ENCODE measurements around the gene UTP15. TPM values are rescaled to one million over a fixed set of nuclear protein-coding genes. Genes with fewer than 3 reads are reported as not detected.

The UTP15 gene
- total and polyA plus RNA-seq, 2 of the 4 experiments (the other 2 are of a cell fraction) = 11.4 to 28.0 TPM

DNA sequence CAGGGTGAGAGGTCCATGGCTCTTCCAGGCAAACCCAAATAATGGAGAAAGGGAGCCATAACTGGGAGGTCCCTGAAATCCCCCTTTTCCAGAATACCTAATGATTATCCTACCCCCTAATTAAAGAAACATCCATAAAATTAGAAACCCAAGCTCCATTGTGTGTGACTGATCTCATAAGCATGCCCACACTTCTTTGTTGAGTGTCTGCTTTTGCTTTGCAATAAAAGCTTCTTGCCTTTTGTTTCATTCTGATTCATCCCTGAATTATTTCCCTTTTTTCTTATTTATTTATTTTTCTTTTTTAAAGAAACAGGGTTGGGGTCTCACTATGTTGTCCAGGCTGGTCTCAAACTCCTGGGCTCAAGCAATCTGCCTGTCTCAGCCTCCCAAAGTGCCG, 34.2 kb upstream of the UTP15 start:
- no peak overlapping the region for H4K5ac ChIP-seq (ENCODE audit: low read depth, low read length)
- dilution Hi-C loops (cut with HindIII; ENCODE audit: low sequenced_read_pairs, unreplicated experiment) (no loop called here), in situ Hi-C loops (cut with MboI; ENCODE audit: low sequenced_read_pairs) (no loop called here), intact Hi-C loops (cut with micrococcal nuclease) (no loop called here)
- H3K4me1 ChIP-seq (ENCODE audit: control insufficient read depth, insufficient read depth, low read length) = no peaks in the 10 kb centered on the region
- TF ChIP-seq MAZ (IDR thresholded peaks at IDR 0.05; ENCODE audit: borderline replicate concordance, low read depth, low read length) = no peak
- no peak for TF ChIP-seq CHD1 (IDR thresholded peaks at IDR 0.05; ENCODE audit: low read depth, low read length)
- TF ChIP-seq, protein P1, sequence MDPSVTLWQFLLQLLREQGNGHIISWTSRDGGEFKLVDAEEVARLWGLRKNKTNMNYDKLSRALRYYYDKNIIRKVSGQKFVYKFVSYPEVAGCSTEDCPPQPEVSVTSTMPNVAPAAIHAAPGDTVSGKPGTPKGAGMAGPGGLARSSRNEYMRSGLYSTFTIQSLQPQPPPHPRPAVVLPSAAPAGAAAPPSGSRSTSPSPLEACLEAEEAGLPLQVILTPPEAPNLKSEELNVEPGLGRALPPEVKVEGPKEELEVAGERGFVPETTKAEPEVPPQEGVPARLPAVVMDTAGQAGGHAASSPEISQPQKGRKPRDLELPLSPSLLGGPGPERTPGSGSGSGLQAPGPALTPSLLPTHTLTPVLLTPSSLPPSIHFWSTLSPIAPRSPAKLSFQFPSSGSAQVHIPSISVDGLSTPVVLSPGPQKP (IDR thresholded peaks at IDR 0.05; ENCODE audit: borderline replicate concordance, low read depth, low read length) = no peak
- H3K4ac ChIP-seq (ENCODE audit: low read depth, low read length) = no peak overlapping the region
- H3K14ac ChIP-seq (replicated peaks; ENCODE audit: low read depth, low read length) = no peak overlapping the region
- no peak overlapping the region for H2AFZ ChIP-seq (replicated peaks; ENCODE audit: low read length, poor library complexity)
- H3K9me1 ChIP-seq (ENCODE audit: insufficient read depth, low read length) = no peaks in the 10 kb centered on the region
- H3K4me2 ChIP-seq (ENCODE audit: low read depth, low read length) = no peak overlapping the region
- no peaks in the 10 kb centered on the region for H3K9me3 ChIP-seq (ENCODE audit: control insufficient read depth, insufficient read depth, low read length)
- H2AK9ac ChIP-seq (replicated peaks; ENCODE audit: low read depth, low read length, poor library complexity) = no peak overlapping the region
- ATAC-seq (ENCODE audit: low read depth) (no peak), DNase-seq (no peak)
- H3K18ac ChIP-seq (ENCODE audit: low read depth, low read length) = no peak overlapping the region
- ChIA-PET POLR2A (ENCODE audit: unreplicated experiment) (no interaction called here), CTCF (no interaction called here)
- H2BK5ac ChIP-seq (ENCODE audit: low read depth, low read length, poor library complexity, severe bottlenecking) = no peak overlapping the region
- no peak overlapping the region for H2BK15ac ChIP-seq (ENCODE audit: low read depth, low read length)
- H3K27ac ChIP-seq (ENCODE audit: insufficient read depth, low read length) = no peak overlapping the region
- no peak overlapping the region for H3K23ac ChIP-seq (ENCODE audit: low read depth, low read length)
- H3K4me3 ChIP-seq (ENCODE audit: insufficient read depth, low read depth, low read length) = no peak overlapping the region
- no peaks in the 10 kb centered on the region for H4K20me1 ChIP-seq (ENCODE audit: insufficient read depth, low read length)
- no TSS peak for BruUV-seq (replicated peaks)
- 88% methylated on average over 1 of the region's 1 CpG; no CpG with 5 or more reads in 1 of the 2 experiments for WGBS, 2 experiments (ENCODE audit: extremely low coverage in 2 of 2, insufficient read length in 1 of 2)
- H3K36me3 ChIP-seq (ENCODE audit: control insufficient read depth, insufficient read depth, low read length) = no peaks in the 10 kb centered on the region
- no peak overlapping the region for H3K9ac ChIP-seq (ENCODE audit: low read depth, low read length)
- H2BK20ac ChIP-seq (ENCODE audit: low read depth, low read length) = no peak overlapping the region
- no peak overlapping the region for H4K91ac ChIP-seq (ENCODE audit: insufficient read depth, low read depth, low read length)
- H2AK5ac ChIP-seq (ENCODE audit: low read depth, low read length) = no peak overlapping the region
- no peak overlapping the region for H4K8ac ChIP-seq (ENCODE audit: low read depth in 2 of 2, low read length in 2 of 2)
- H3K27me3 ChIP-seq (ENCODE audit: control insufficient read depth, insufficient read depth, low read length) = no peaks in the 10 kb centered on the region
- H2BK120ac ChIP-seq (ENCODE audit: low read depth, low read length) = no peak overlapping the region
- no peaks in the 10 kb centered on the region for H3K79me1 ChIP-seq (ENCODE audit: low read depth in 1 of 2, low read length in 2 of 2)
- no peak overlapping the region for H3K56ac ChIP-seq (ENCODE audit: extremely low read depth, insufficient read depth, low read length)

Measured in IMR-90 (cell line).